GM12878 (cell line): ENCODE results near the gene FRMPD2. TPM values are rescaled to one million over a fixed set of nuclear protein-coding genes. Genes with fewer than 3 reads are reported as not detected.

Source experiments
- ATAC-seq: fragments of 200-7000 bp; cut with Tn5 transposase; 3 replicates; pipeline ENCODE4 v1.9.1; 2020; ENCODE audit warnings: mild to moderate bottlenecking, moderate library complexity
- BruUV-seq: library from RNA; stranded (reverse); fragments of 400-500 nt; replicated peaks from 2 replicates; lab custom pipeline; 2021; lab: Mats Ljungman, UMichigan
- CTCF ChIA-PET: fragments of 300-600 bp; sonication (Branson Sonifier 250); formaldehyde crosslinking; extraction: SDS; loops from one replicate; lab custom pipeline; 2021; ENCODE audit warnings: inconsistent platforms; lab: Yijun Ruan, JAX
- POLR2A ChIA-PET: fragments of 350-600 bp; formaldehyde crosslinking; extraction: SDS; loops from one replicate; lab custom pipeline; 2021; ENCODE audit warnings: inconsistent platforms; lab: Charles Lee
- RAD21 ChIA-PET: fragments of 300-600 bp; sonication (Branson Sonifier 250); formaldehyde crosslinking; loops from one replicate; lab custom pipeline; 2023; ENCODE audit warnings: antibody characterized with exemption; ENCODE audit not compliant: unreplicated experiment; lab: Charles Lee
- SMC1A ChIA-PET: fragments of 300-600 bp; sonication (Branson Sonifier 250); formaldehyde crosslinking; loops from one replicate; lab custom pipeline; 2023; ENCODE audit not compliant: unreplicated experiment, uncharacterized antibody; lab: Charles Lee
- DNase-seq: peaks from one replicate; pipeline ENCODE4 v3.0.0-alpha.2; 2011; ENCODE audit warnings: low read depth, low spot score
- FAIRE-seq: peaks from 3 replicates; lab custom pipeline; 2011; peaks lifted over from hg19 to GRCh38; lab: Jason Lieb, UNC
- H2AFZ ChIP-seq: 2 replicates; pipeline ENCODE4 v1.6.0; 2011; ENCODE audit warnings: low read depth, low read length, control low read depth; ENCODE audit not compliant: control insufficient read depth
- H3K27ac ChIP-seq: 2 replicates; pipeline ENCODE4 v1.5.1; 2011; ENCODE audit warnings: control low read depth; ENCODE audit not compliant: control insufficient read depth, insufficient read depth
- H3K27me3 ChIP-seq, 2 experiments: replicated peaks in 1 of 2; 2 replicates each; pipeline versions ENCODE4 v1.6.0 to v1.6.1; 2011; ENCODE audit warnings: low read length in 1 of 2; ENCODE audit not compliant: control insufficient read depth in 2 of 2, insufficient read depth in 2 of 2
- H3K36me3 ChIP-seq, 2 experiments: 2 replicates each; pipeline ENCODE4 v1.5.1; 2011; ENCODE audit warnings: low read length in 1 of 2; ENCODE audit not compliant: control insufficient read depth in 2 of 2, insufficient read depth in 2 of 2
- H3K4me1 ChIP-seq: 2 replicates; pipeline ENCODE4 v1.6.1; 2011; ENCODE audit warnings: mild to moderate bottlenecking, low read length, moderate library complexity, mixed read lengths; ENCODE audit not compliant: control insufficient read depth, insufficient read depth
- H3K4me2 ChIP-seq: 2 replicates; pipeline ENCODE4 v1.6.0; 2011; ENCODE audit warnings: control low read depth; ENCODE audit not compliant: control insufficient read depth, insufficient read depth
- H3K4me3 ChIP-seq: fragments of 200-600 bp; sonication (generic); 2 replicates; pipeline ENCODE4 v1.5.1; 2016
- H3K79me2 ChIP-seq: 2 replicates; pipeline ENCODE4 v1.6.0; 2011; ENCODE audit warnings: low read length; ENCODE audit not compliant: control insufficient read depth, insufficient read depth
- H3K9ac ChIP-seq: 2 replicates; pipeline ENCODE4 v1.8.0; 2011; ENCODE audit warnings: low read length, control low read depth, mixed read lengths; ENCODE audit not compliant: control insufficient read depth, insufficient read depth
- H3K9me3 ChIP-seq: replicated peaks from 3 replicates; pipeline ENCODE4 v1.5.1; 2011; ENCODE audit warnings: mild to moderate bottlenecking, low read length; ENCODE audit not compliant: control insufficient read depth, insufficient read depth
- H4K20me1 ChIP-seq: 2 replicates; pipeline ENCODE4 v1.6.0; 2011; ENCODE audit not compliant: control insufficient read depth, insufficient read depth
- ETV6 ChIP-seq, 2 experiments: fragments of 450-650 bp in 1 of 2; IDR thresholded peaks in 1 of 2; conservative IDR thresholded peaks in 1 of 2; 2 replicates each; pipeline ENCODE4 v1.6.1; 2014; ENCODE audit warnings: antibody characterized with exemption in 1 of 2, borderline replicate concordance in 1 of 2, low read depth in 1 of 2, mild to moderate bottlenecking in 1 of 2, moderate library complexity in 1 of 2
- GABPA ChIP-seq: IDR thresholded peaks from 2 replicates; pipeline ENCODE4 v1.6.1; 2014; ENCODE audit warnings: antibody characterized with exemption, low read depth, mild to moderate bottlenecking, inconsistent platforms
- IKZF1 ChIP-seq: fragments of 450-650 bp; conservative IDR thresholded peaks from 2 replicates; pipeline ENCODE4 v1.6.1; 2017; ENCODE audit warnings: antibody characterized with exemption, mild to moderate bottlenecking
- JUNB ChIP-seq: IDR thresholded peaks from 2 replicates; pipeline ENCODE4 v1.6.1; 2016; ENCODE audit warnings: antibody characterized with exemption, mild to moderate bottlenecking
- JUND ChIP-seq: IDR thresholded peaks from 2 replicates; pipeline ENCODE4 v1.6.1; 2012; ENCODE audit warnings: low read depth, mild to moderate bottlenecking, low read length, improper control_type of control experiment, moderate library complexity
- MTA2 ChIP-seq: fragments of 450-650 bp; IDR thresholded peaks from 2 replicates; pipeline ENCODE4 v1.6.1; 2016; ENCODE audit warnings: low read depth, mild to moderate bottlenecking, moderate library complexity
- MTA3 ChIP-seq: IDR thresholded peaks from 2 replicates; pipeline ENCODE4 v1.6.1; 2012; ENCODE audit warnings: low read length, inconsistent platforms, borderline replicate concordance
- POU2F2 ChIP-seq: IDR thresholded peaks from 3 replicates; pipeline ENCODE4 v1.6.1; 2011; ENCODE audit warnings: low read depth, mild to moderate bottlenecking, low read length, borderline replicate concordance
- RAD21 ChIP-seq: IDR thresholded peaks from 2 replicates; pipeline ENCODE4 v1.6.1; 2011; ENCODE audit warnings: mild to moderate bottlenecking, low read depth, low read length, moderate library complexity; ENCODE audit not compliant: insufficient read depth
- SP1 ChIP-seq: IDR thresholded peaks from one replicate; pipeline ENCODE4 v1.6.1; 2011; ENCODE audit warnings: low read depth, low read length
- STAT3 ChIP-seq: IDR thresholded peaks from 2 replicates; pipeline ENCODE4 v1.6.1; 2011; ENCODE audit warnings: low read depth, low read length, improper control_type of control experiment
- SUZ12 ChIP-seq: fragments of 200-600 bp; sonication (generic); IDR thresholded peaks from one replicate; pipeline ENCODE4 v1.6.1; 2018; ENCODE audit warnings: antibody characterized with exemption, mild to moderate bottlenecking; ENCODE audit not compliant: unreplicated experiment
- ZNF217 ChIP-seq: fragments of 450-650 bp; IDR thresholded peaks from 2 replicates; pipeline ENCODE4 v1.6.1; 2017; ENCODE audit warnings: antibody characterized with exemption, mild to moderate bottlenecking
- ZNF384 ChIP-seq: IDR thresholded peaks from 2 replicates; pipeline ENCODE4 v1.6.1; 2012; ENCODE audit warnings: low read depth, mild to moderate bottlenecking, low read length, improper control_type of control experiment, borderline replicate concordance
- WGBS: methylation state at CpG from one replicate; pipeline ENCODE4 v1.1.6; 2016; ENCODE audit warnings: low lambda C conversion rate; ENCODE audit not compliant: insufficient replicate concordance, insufficient coverage; ENCODE audit errors: missing lambda C conversion rate; 5-methylcytosine and 5-hydroxymethylcytosine counted together
- in situ Hi-C: fragments of 300-500 bp; cut with MboI; formaldehyde crosslinking; loops from 9 replicates; pipeline ENCODE4 v1.14.3; 2018; ENCODE audit warnings: mixed read lengths
- intact Hi-C: fragments of 100-400 bp; cut with micrococcal nuclease; formaldehyde crosslinking; loops from one replicate; pipeline ENCODE4 v1.14.2; 2022; ENCODE audit not compliant: unreplicated experiment
- polyA plus RNA-seq, 11 experiments: library from polyadenylated mRNA; depleted of rRNA in 4 of 11; unstranded in 6 of 11; stranded (reverse) in 5 of 11; fragments of >200 nt; fragmentation: Nextera tagmentation in 4 of 11; fragmentation: Illumina TruSeq in 1 of 11; extraction: Ambion mirVana in 4 of 11; extraction: Trizol in 1 of 11; gene quantifications; 1 replicate in 1 of 11; 2 replicates in 10 of 11; pipeline versions ENCODE4 v1.2.1 to v1.2.3, GENCODE V29; 2011 to 2016; ENCODE audit warnings: inconsistent platforms in 2 of 11, missing spikeins in 2 of 11, low read depth in 1 of 11
- total RNA-seq, 4 experiments: library from RNA; depleted of rRNA in 3 of 4; stranded (reverse); fragments of >200 nt in 3 of 4; fragmentation: Illumina TruSeq in 1 of 4; extraction: Trizol in 1 of 4; gene quantifications; 2 replicates each; pipeline versions ENCODE4 v1.2.1 to v1.2.3, GENCODE V29; 2013 to 2021
- TF ChIP-seq, protein P1 (sequence below): fragments of 450-650 bp; IDR thresholded peaks from 2 replicates; pipeline ENCODE4 v1.6.1; 2017; ENCODE audit warnings: mild to moderate bottlenecking, low read depth, inconsistent platforms; ENCODE audit not compliant: poor library complexity, severe bottlenecking
- TF ChIP-seq, protein P2 (sequence below): fragments of 450-650 bp; formaldehyde crosslinking; IDR thresholded peaks from 2 replicates; pipeline ENCODE4 v1.4.0; 2022; ENCODE audit warnings: mild to moderate bottlenecking, moderate library complexity

FRMPD2 gene
- total and polyA plus RNA-seq, 10 of the 15 experiments (the other 5 are each of a cell fraction or from before 2014, with no cell fraction given) = 0.38 to 5.7 (median 1.4) TPM

DNA sequence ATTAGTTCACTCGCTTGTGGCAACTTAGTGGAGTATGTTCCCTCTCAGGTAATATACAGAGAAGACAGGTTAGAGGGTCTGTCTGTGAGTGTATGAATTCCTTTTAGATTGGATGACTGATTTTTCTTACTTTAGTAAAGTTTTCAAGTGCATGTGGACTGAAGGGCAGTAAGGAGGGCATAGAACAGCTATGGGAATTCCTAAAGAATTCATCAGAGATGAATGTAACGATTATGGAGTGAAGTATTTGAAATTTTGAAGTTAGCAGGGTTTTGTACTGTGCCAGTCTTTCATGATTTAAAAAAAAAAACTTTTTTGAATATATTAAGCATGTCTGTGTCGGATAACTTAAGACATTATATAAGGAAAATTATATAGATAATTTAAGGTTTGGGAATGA lies 47.5 kb upstream of the FRMPD2 start:
- Histone ChIP-seq H3K9me3 (no peaks in the 10 kb centered on the region), H3K79me2 (peaks cover 7% of the 10 kb centered on the region), H3K4me2 (no peak overlapping the region), H3K27ac (no peak overlapping the region), H2AFZ (no peak overlapping the region), H3K27me3 (no peaks in the 10 kb centered on the region), H3K36me3 (no peaks in the 10 kb centered on the region; a peak in 1 of 4 replicates), H3K9ac (no peak overlapping the region), H3K4me3 (no peak overlapping the region), H3K4me1 (no peaks in the 10 kb centered on the region), H4K20me1 (no peaks in the 10 kb centered on the region)
- DNase-seq = no peak
- in situ Hi-C loops (no loop called here), intact Hi-C loops (no loop called here)
- WGBS = 95% methylated on average over 3 of the region's 3 CpGs
- ChIA-PET POLR2A (interaction anchor here (1.7 kb wide), 1 partner anchor 12 kb away, joined by 9 read pairs; no protein-coding TSS in a partner anchor), RAD21 (interaction anchor here (1.6 kb wide), 1 partner anchor 9 kb away, joined by 4 read pairs; no protein-coding TSS in a partner anchor), SMC1A (interaction anchor here (0.9 to 6.5 kb wide), 4 partner anchors 11 to 42 kb away, joined by 3 to 43 read pairs (median 4); no protein-coding TSS in a partner anchor), CTCF (interaction anchor here (0.8 to 2.5 kb wide), 4 partner anchors 9 to 14 kb away, joined by 3 to 10 read pairs (median 5); no protein-coding TSS in a partner anchor)
- TF ChIP-seq MTA3 (no peak), ETV6 (conservative IDR thresholded peaks at IDR 0.05 in 1 of 2, IDR thresholded peaks at IDR 0.05 in 1 of 2; ENCODE audit: borderline replicate concordance in 1 of 2, low read depth in 1 of 2) (no peak), STAT3 (no peak), ZNF217 (no peak), RAD21 (no peak), MTA2 (no peak), JUNB (no peak), POU2F2 (no peak), SUZ12 (no peak), IKZF1 (no peak), SP1 (no peak), ZNF384 (no peak), GABPA (no peak), JUND (no peak)
- TF ChIP-seq, protein P1, sequence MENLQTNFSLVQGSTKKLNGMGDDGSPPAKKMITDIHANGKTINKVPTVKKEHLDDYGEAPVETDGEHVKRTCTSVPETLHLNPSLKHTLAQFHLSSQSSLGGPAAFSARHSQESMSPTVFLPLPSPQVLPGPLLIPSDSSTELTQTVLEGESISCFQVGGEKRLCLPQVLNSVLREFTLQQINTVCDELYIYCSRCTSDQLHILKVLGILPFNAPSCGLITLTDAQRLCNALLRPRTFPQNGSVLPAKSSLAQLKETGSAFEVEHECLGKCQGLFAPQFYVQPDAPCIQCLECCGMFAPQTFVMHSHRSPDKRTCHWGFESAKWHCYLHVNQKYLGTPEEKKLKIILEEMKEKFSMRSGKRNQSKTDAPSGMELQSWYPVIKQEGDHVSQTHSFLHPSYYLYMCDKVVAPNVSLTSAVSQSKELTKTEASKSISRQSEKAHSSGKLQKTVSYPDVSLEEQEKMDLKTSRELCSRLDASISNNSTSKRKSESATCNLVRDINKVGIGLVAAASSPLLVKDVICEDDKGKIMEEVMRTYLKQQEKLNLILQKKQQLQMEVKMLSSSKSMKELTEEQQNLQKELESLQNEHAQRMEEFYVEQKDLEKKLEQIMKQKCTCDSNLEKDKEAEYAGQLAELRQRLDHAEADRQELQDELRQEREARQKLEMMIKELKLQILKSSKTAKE = no peak
- TF ChIP-seq, protein P2, sequence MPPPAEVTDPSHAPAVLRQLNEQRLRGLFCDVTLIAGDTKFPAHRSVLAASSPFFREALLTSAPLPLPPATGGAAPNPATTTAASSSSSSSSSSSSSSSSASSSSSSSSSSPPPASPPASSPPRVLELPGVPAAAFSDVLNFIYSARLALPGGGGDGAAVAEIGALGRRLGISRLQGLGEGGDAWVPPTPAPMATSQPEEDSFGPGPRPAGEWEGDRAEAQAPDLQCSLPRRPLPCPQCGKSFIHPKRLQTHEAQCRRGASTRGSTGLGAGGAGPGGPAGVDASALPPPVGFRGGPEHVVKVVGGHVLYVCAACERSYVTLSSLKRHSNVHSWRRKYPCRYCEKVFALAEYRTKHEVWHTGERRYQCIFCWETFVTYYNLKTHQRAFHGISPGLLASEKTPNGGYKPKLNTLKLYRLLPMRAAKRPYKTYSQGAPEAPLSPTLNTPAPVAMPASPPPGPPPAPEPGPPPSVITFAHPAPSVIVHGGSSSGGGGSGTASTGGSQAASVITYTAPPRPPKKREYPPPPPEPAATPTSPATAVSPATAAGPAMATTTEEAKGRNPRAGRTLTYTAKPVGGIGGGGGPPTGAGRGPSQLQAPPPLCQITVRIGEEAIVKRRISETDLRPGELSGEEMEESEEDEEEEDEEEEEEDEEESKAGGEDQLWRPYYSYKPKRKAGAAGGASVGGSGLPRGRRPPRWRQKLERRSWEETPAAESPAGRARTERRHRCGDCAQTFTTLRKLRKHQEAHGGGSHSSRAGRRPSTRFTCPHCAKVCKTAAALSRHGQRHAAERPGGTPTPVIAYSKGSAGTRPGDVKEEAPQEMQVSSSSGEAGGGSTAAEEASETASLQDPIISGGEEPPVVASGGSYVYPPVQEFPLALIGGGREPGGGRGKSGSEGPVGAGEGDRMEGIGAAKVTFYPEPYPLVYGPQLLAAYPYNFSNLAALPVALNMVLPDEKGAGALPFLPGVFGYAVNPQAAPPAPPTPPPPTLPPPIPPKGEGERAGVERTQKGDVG (CRISPR knock-in tag) = no peak
- no TSS peak for BruUV-seq
- ATAC-seq = no peak
- FAIRE-seq = no peak
